Measurements from ENCODE around the gene TOP2B.

- no peak for TF ChIP-seq SIN3A (IDR thresholded peaks at IDR 0.05; ENCODE audit: borderline replicate concordance, insufficient read depth, low read depth, low read length)
- no peak for TF ChIP-seq POLR2AphosphoS5 (IDR thresholded peaks at IDR 0.05; ENCODE audit: low read depth, low read length)
- TF ChIP-seq CTCF (IDR thresholded peaks at IDR 0.05) = no peak
- no peak for TF ChIP-seq TCF7L2 (IDR thresholded peaks at IDR 0.05; ENCODE audit: low read depth, low read length)
Measured at GRCh38 chr3:25592510-25592968, 72.2 kb downstream of the TOP2B start.

All from Panc1 (cell line).